ENCODE results near the gene GUSB. TPM values are rescaled to one million over a fixed set of nuclear protein-coding genes. Genes with fewer than 3 reads are reported as not detected.

The GUSB gene
- total and polyA plus RNA-seq, 2 of the 8 experiments (the other 6 are each of a cell fraction or from before 2014, with no cell fraction given): 43.6 to 71.3 TPM

GRCh38 chr7:65937296-65937695 lies 44.7 kb downstream of the GUSB start:
- no peak for FAIRE-seq
- no peak overlapping the region for H3K56ac ChIP-seq (replicated peaks; ENCODE audit: insufficient read length, low read depth, low read length)
- H3K23ac ChIP-seq (ENCODE audit: insufficient read length): no peak overlapping the region
- peaks cover 0 to 26% of the 10 kb centered on the region in 2 experiments; a peak in 2 of 4 replicates for H3K79me2 ChIP-seq (ENCODE audit: control insufficient read depth in 1 of 2, insufficient read depth in 2 of 2, low read length in 2 of 2)
- H3K4me1 ChIP-seq (replicated peaks in 1 of 4; ENCODE audit: control insufficient read depth in 3 of 4, insufficient read depth in 4 of 4, low read length in 3 of 4): no peaks in the 10 kb centered on the region
- POLR2A ChIA-PET (ENCODE audit: partially characterized antibody): no interaction called here
- no peak for DNase-seq (ENCODE audit: low read depth in 1 of 2, low spot score in 2 of 2)
- H3K9me3 ChIP-seq (ENCODE audit: insufficient read depth in 2 of 2, low read depth in 1 of 2, low read length in 1 of 2): no peaks in the 10 kb centered on the region
- WGBS, 2 experiments (ENCODE audit: extremely low coverage in 1 of 2, insufficient coverage in 1 of 2, insufficient read length in 1 of 2, insufficient replicate concordance in 2 of 2, low coverage in 1 of 2, low lambda C conversion rate in 2 of 2, missing lambda C conversion rate in 1 of 2): 90% methylated on average over 2 of the region's 2 CpGs; no CpG with 5 or more reads in 1 of the 2 experiments
- H2AFZ ChIP-seq (ENCODE audit: low read length): no peak overlapping the region
- no peak for TF ChIP-seq CEBPB (IDR thresholded peaks at IDR 0.05; ENCODE audit: low read depth, low read length)
- no peak for TF ChIP-seq POLR2AphosphoS5 (IDR thresholded peaks at IDR 0.05; ENCODE audit: low read depth, low read length)
- no peak for TF ChIP-seq POU5F1 (IDR thresholded peaks at IDR 0.05; ENCODE audit: low read depth, low read length)
- TF ChIP-seq TEAD4 (IDR thresholded peaks at IDR 0.05; ENCODE audit: low read depth, low read length): no peak
- no peak for TF ChIP-seq SIX5 (IDR thresholded peaks at IDR 0.05; ENCODE audit: low read depth, low read length)
- TF ChIP-seq POLR2A (IDR thresholded peaks at IDR 0.05; ENCODE audit: control extremely low read depth in 1 of 2, low read depth in 2 of 2, low read length in 2 of 2): no peak
- no peak for TF ChIP-seq SP4 (IDR thresholded peaks at IDR 0.05; ENCODE audit: low read length)
- no peak for TF ChIP-seq SP1 (IDR thresholded peaks at IDR 0.05; ENCODE audit: low read depth, low read length)
- TF ChIP-seq ATF2 (IDR thresholded peaks at IDR 0.05; ENCODE audit: low read length): no peak
- peaks cover 0 to 2% of the 10 kb centered on the region in 2 experiments for H4K20me1 ChIP-seq (replicated peaks in 1 of 2; ENCODE audit: control insufficient read depth in 1 of 2, insufficient read depth in 2 of 2, low read length in 2 of 2)
- no peak overlapping the region for H3K18ac ChIP-seq (ENCODE audit: extremely low read depth, low read length)
- H3K23me2 ChIP-seq (ENCODE audit: low read depth, low read length): no peaks in the 10 kb centered on the region
- H3K27me3 ChIP-seq (replicated peaks in 1 of 4; ENCODE audit: control insufficient read depth in 3 of 4, extremely low read depth in 1 of 4, insufficient read depth in 3 of 4, low read length in 3 of 4): no peaks in the 10 kb centered on the region
- peaks cover 2% of the 10 kb centered on the region for H3K79me1 ChIP-seq (ENCODE audit: low read depth, low read length)
- no peak overlapping the region for H2AK5ac ChIP-seq (ENCODE audit: low read depth, low read length)
- no peak overlapping the region for H4K5ac ChIP-seq (ENCODE audit: insufficient read length, low read depth, low read length)
- CTCF ChIA-PET (ENCODE audit: partially characterized antibody): no interaction called here
- H2BK12ac ChIP-seq (ENCODE audit: low read depth, low read length): no peak overlapping the region
- H3K4me3 ChIP-seq (ENCODE audit: extremely low read depth in 1 of 4, insufficient read depth in 2 of 4, low read depth in 3 of 4, low read length in 4 of 4): no peak overlapping the region
- H3K27ac ChIP-seq (ENCODE audit: low read depth, low read length): no peak overlapping the region
- no peak overlapping the region for H4K8ac ChIP-seq (ENCODE audit: extremely low read depth, insufficient read depth, low read length)
- no peak overlapping the region for H2BK15ac ChIP-seq (ENCODE audit: low read length)
- H2BK20ac ChIP-seq (ENCODE audit: low read length): no peak overlapping the region
- H4K91ac ChIP-seq (replicated peaks; ENCODE audit: insufficient read length, low read length): no peak overlapping the region
- no peak overlapping the region for H3K4me2 ChIP-seq (ENCODE audit: insufficient read depth in 1 of 2, low read depth in 2 of 2, low read length in 2 of 2)
- H3K36me3 ChIP-seq (ENCODE audit: control insufficient read depth in 2 of 4, insufficient read depth in 4 of 4, low read length in 3 of 4): no peaks in the 10 kb centered on the region; a peak in 1 of 8 replicates
- no peak overlapping the region for H3K4ac ChIP-seq (replicated peaks; ENCODE audit: insufficient read length, low read depth, low read length)
- H3K14ac ChIP-seq (ENCODE audit: insufficient read length): no peak overlapping the region
- no peak overlapping the region for H2BK5ac ChIP-seq (ENCODE audit: low read depth, low read length)
- H3K9ac ChIP-seq (replicated peaks in 1 of 4; ENCODE audit: extremely low read depth in 1 of 4, low read depth in 3 of 4, low read length in 3 of 4): no peak overlapping the region
- H2BK120ac ChIP-seq (replicated peaks; ENCODE audit: low read depth, low read length): no peak overlapping the region

Data from H1 (cell line).